Astrocyte (in vitro differentiated cells and primary cell): ENCODE data around the gene WDR6.

ENCODE experiments used
- CTCF ChIP-seq: IDR thresholded peaks from 2 replicates; pipeline ENCODE4 v1.5.1; 2011; ENCODE audit warnings: low read depth, mild to moderate bottlenecking, inconsistent platforms, low read length, moderate library complexity; ENCODE audit not compliant: insufficient read depth
- EZH2 ChIP-seq: IDR thresholded peaks from 2 replicates; pipeline ENCODE4 v1.6.1; 2012; ENCODE audit warnings: mild to moderate bottlenecking, low read length, inconsistent platforms; ENCODE audit not compliant: insufficient read depth

- TF ChIP-seq EZH2, result no peak
- TF ChIP-seq CTCF, result no peak
Measured at GRCh38 chr3:48997102-48997635, 10.0 kb upstream of the WDR6 start.
